CD14-positive monocyte (primary cell): Measurements from ENCODE around the gene LTO1. TPM values are rescaled to one million over a fixed set of nuclear protein-coding genes. Genes with fewer than 3 reads are reported as not detected.

Source experiments
- DNase-seq, 3 donors: peaks; one replicate each; pipeline ENCODE4 v3.0.0-alpha.2; 2011 to 2022
- H2AFZ ChIP-seq: 2 replicates; pipeline ENCODE4 v1.6.0; 2012; ENCODE audit warnings: mild to moderate bottlenecking, low read depth, low read length, inconsistent platforms; ENCODE audit not compliant: insufficient read depth, poor library complexity, severe bottlenecking
- H3K27ac ChIP-seq, 2 donors: 1 replicate in 1 of 2; 2 replicates in 1 of 2; pipeline ENCODE4 v1.5.1; 2012 to 2013; ENCODE audit warnings: low read length in 2 of 2, control low read depth in 1 of 2, inconsistent platforms in 1 of 2, low read depth in 1 of 2, mild to moderate bottlenecking in 1 of 2
- H3K27me3 ChIP-seq, 2 donors: one replicate each; pipeline versions ENCODE4 v1.6.0 to v1.6.1; 2011 to 2013; ENCODE audit warnings: low read length in 2 of 2; ENCODE audit not compliant: control insufficient read depth in 2 of 2, insufficient read depth in 2 of 2
- H3K36me3 ChIP-seq, 2 donors: replicated peaks in 1 of 2; 1 replicate in 1 of 2; 2 replicates in 1 of 2; pipeline versions ENCODE4 v1.5.1 to v1.6.1; 2012 to 2013; ENCODE audit warnings: low read length in 2 of 2, control low read depth in 1 of 2, inconsistent platforms in 1 of 2, mild to moderate bottlenecking in 1 of 2; ENCODE audit not compliant: insufficient read depth in 2 of 2, control insufficient read depth in 1 of 2
- H3K4me1 ChIP-seq, 2 donors: 1 replicate in 1 of 2; 2 replicates in 1 of 2; pipeline versions ENCODE4 v1.5.1 to v1.6.1; 2012 to 2013; ENCODE audit warnings: low read length in 2 of 2, control low read depth in 1 of 2, inconsistent platforms in 1 of 2, mild to moderate bottlenecking in 1 of 2, moderate library complexity in 1 of 2; ENCODE audit not compliant: insufficient read depth in 2 of 2, control insufficient read depth in 1 of 2
- H3K4me2 ChIP-seq: replicated peaks from 2 replicates; pipeline ENCODE3; 2012; ENCODE audit warnings: low read length, moderate library complexity, mild to moderate bottlenecking; ENCODE audit not compliant: poor library complexity, severe bottlenecking; ENCODE audit errors: extremely low read depth
- H3K4me3 ChIP-seq, 3 experiments: fragments of 200-600 bp in 1 of 3; sonication (generic) in 1 of 3; replicated peaks in 1 of 3; 1 replicate in 2 of 3; 2 replicates in 1 of 3; pipeline ENCODE4 v1.5.1; 2011 to 2013; ENCODE audit warnings: low read length in 3 of 3, mild to moderate bottlenecking in 3 of 3, control low read depth in 2 of 3, low read depth in 2 of 3, inconsistent platforms in 1 of 3, moderate library complexity in 1 of 3
- H3K79me2 ChIP-seq: 2 replicates; pipeline ENCODE4 v1.6.0; 2012; ENCODE audit warnings: mild to moderate bottlenecking, control low read depth, inconsistent platforms, low read length, moderate library complexity; ENCODE audit not compliant: insufficient read depth
- H3K9ac ChIP-seq: 2 replicates; pipeline ENCODE4 v1.6.0; 2017; ENCODE audit warnings: low read length, mild to moderate bottlenecking; ENCODE audit not compliant: insufficient read depth, poor library complexity, severe bottlenecking
- H3K9me3 ChIP-seq, 2 donors: replicated peaks in 1 of 2; 1 replicate in 1 of 2; 2 replicates in 1 of 2; pipeline versions ENCODE4 v1.5.1 to v1.6.1; 2012 to 2013; ENCODE audit warnings: low read length in 2 of 2, control low read depth in 1 of 2; ENCODE audit not compliant: control insufficient read depth in 1 of 2, insufficient read depth in 1 of 2
- H4K20me1 ChIP-seq: 2 replicates; pipeline ENCODE4 v1.6.0; 2012; ENCODE audit warnings: mild to moderate bottlenecking, low read length, control low read depth, moderate library complexity; ENCODE audit not compliant: insufficient read depth
- H3K27ac Mint-ChIP-seq, 7 donors: one replicate each; pipeline ENCODE4 v1.8.0; 2020; ENCODE audit warnings: mild to moderate bottlenecking in 7 of 7, mixed read lengths in 7 of 7, moderate library complexity in 6 of 7, inconsistent platforms in 2 of 7
- H3K27me3 Mint-ChIP-seq, 3 donors: one replicate each; pipeline ENCODE4 v1.8.0; 2021 to 2022; ENCODE audit warnings: low read depth in 3 of 3, mild to moderate bottlenecking in 3 of 3, mixed read lengths in 3 of 3, moderate library complexity in 3 of 3, inconsistent platforms in 1 of 3
- H3K36me3 Mint-ChIP-seq, 2 donors: one replicate each; pipeline ENCODE4 v1.8.0; 2020; ENCODE audit warnings: mixed read lengths in 2 of 2, inconsistent platforms in 1 of 2, mild to moderate bottlenecking in 1 of 2
- H3K4me1 Mint-ChIP-seq: one replicate; pipeline ENCODE4 v1.8.0; 2020; ENCODE audit warnings: mild to moderate bottlenecking, mixed read lengths
- H3K4me3 Mint-ChIP-seq, 2 donors: one replicate each; pipeline ENCODE4 v1.8.0; 2020; ENCODE audit warnings: mild to moderate bottlenecking in 2 of 2, mixed read lengths in 2 of 2, moderate library complexity in 1 of 2
- H3K9me3 Mint-ChIP-seq, 7 donors: one replicate each; pipeline ENCODE4 v1.8.0; 2020 to 2022; ENCODE audit warnings: mixed read lengths in 7 of 7, mild to moderate bottlenecking in 6 of 7, moderate library complexity in 6 of 7, inconsistent platforms in 2 of 7
- WGBS: methylation state at CpG from one replicate; pipeline ENCODE4 v1.1.5; 2013; ENCODE audit warnings: missing lambda C conversion rate; ENCODE audit not compliant: insufficient coverage; 5-methylcytosine and 5-hydroxymethylcytosine counted together
- intact Hi-C, 2 donors: fragments of 100-400 bp; cut with micrococcal nuclease; formaldehyde crosslinking; loops; one replicate each; pipeline versions ENCODE4 v1.15.0 to v1.15.1; 2023
- polyA plus RNA-seq, 3 donors: library from polyadenylated mRNA; depleted of rRNA in 1 of 3; unstranded in 2 of 3; stranded (reverse) in 1 of 3; fragments of 300-500 nt in 2 of 3; fragments of >200 nt in 1 of 3; fragmentation: Illumina TruSeq in 2 of 3; gene quantifications; 1 replicate in 2 of 3; 2 replicates in 1 of 3; pipeline ENCODE4 v1.2.3, GENCODE V29; 2012 to 2021
- TF ChIP-seq, protein P1 (sequence below): fragments of 200-600 bp; IDR thresholded peaks from one replicate; pipeline ENCODE4 v1.8.0; 2022; ENCODE audit warnings: antibody characterized with exemption, mild to moderate bottlenecking

Gene LTO1
- polyA plus RNA-seq, 3 donors = 3.9 to 27.1 (median 5.2) TPM

- 96% methylated on average over 8 of the region's 10 CpGs for WGBS
- H3K27me3 Mint-ChIP-seq = peaks cover 0 to 6% (median 2%) of the 10 kb centered on the region in 3 donors
- Histone ChIP-seq H3K4me2 (no peak overlapping the region), H3K4me3 (no peak overlapping the region), H3K9me3 (no peaks in the 10 kb centered on the region), H3K9ac (no peak overlapping the region), H4K20me1 (peaks cover 14% of the 10 kb centered on the region), H3K79me2 (no peaks in the 10 kb centered on the region), H3K36me3 (peaks cover 14 to 31% of the 10 kb centered on the region in 2 donors), H3K4me1 (no peaks in the 10 kb centered on the region), H2AFZ (no peak overlapping the region), H3K27me3 (no peaks in the 10 kb centered on the region), H3K27ac (no peak overlapping the region)
- no peak for DNase-seq
- H3K4me3 Mint-ChIP-seq = no peak overlapping the region
- H3K9me3 Mint-ChIP-seq = no peaks in the 10 kb centered on the region
- intact Hi-C loops = no loop called here
- H3K36me3 Mint-ChIP-seq = peaks cover 33 to 34% of the 10 kb centered on the region in 2 donors
- H3K4me1 Mint-ChIP-seq = peaks cover 8% of the 10 kb centered on the region
- no peak overlapping the region for H3K27ac Mint-ChIP-seq
- TF ChIP-seq, protein P1, sequence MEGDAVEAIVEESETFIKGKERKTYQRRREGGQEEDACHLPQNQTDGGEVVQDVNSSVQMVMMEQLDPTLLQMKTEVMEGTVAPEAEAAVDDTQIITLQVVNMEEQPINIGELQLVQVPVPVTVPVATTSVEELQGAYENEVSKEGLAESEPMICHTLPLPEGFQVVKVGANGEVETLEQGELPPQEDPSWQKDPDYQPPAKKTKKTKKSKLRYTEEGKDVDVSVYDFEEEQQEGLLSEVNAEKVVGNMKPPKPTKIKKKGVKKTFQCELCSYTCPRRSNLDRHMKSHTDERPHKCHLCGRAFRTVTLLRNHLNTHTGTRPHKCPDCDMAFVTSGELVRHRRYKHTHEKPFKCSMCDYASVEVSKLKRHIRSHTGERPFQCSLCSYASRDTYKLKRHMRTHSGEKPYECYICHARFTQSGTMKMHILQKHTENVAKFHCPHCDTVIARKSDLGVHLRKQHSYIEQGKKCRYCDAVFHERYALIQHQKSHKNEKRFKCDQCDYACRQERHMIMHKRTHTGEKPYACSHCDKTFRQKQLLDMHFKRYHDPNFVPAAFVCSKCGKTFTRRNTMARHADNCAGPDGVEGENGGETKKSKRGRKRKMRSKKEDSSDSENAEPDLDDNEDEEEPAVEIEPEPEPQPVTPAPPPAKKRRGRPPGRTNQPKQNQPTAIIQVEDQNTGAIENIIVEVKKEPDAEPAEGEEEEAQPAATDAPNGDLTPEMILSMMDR = no peak
Measured at GRCh38 chr11:69661413-69661715, 13.8 kb downstream of the LTO1 start.

DNA sequence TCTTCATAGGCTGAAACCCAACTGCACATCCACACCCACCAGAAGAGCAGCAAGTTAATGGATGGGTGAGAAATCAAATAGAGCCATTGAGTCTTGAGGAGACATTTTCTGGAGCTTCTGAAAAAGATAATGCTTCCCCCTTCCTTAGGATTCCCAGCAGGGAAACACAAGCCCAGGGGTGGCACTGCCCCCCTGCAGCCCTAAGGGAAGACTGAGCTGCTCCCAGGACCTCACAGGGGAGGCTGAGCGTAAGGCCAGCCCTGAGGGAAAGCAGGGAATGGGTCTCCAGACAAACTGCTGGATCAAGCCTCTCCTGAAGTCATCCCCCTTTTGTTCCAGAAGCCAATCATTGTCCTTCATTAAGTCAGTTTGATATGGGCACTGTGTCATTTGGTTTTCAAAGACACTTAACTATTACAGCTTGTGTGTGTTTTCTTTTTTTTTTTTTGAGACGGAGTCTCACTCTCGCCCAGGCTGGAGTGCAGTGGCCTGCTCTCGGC, 15.1 kb downstream of the LTO1 start:
- no peak overlapping the region for H2AFZ ChIP-seq
- TF ChIP-seq, protein P1 = no peak
- peaks cover 0 to 6% (median 2%) of the 10 kb centered on the region in 3 donors for H3K27me3 Mint-ChIP-seq
- H3K27ac ChIP-seq = no peak overlapping the region
- intact Hi-C loops = no loop called here
- no peak overlapping the region for H3K4me3 ChIP-seq
- no peaks in the 10 kb centered on the region for H3K9me3 ChIP-seq
- H3K27me3 ChIP-seq = no peaks in the 10 kb centered on the region
- no peak overlapping the region for H3K27ac Mint-ChIP-seq
- no peak overlapping the region for H3K4me3 Mint-ChIP-seq
- no peaks in the 10 kb centered on the region for H3K79me2 ChIP-seq
- no peaks in the 10 kb centered on the region for H3K4me1 ChIP-seq
- peaks cover 12% of the 10 kb centered on the region for H4K20me1 ChIP-seq
- no peak for DNase-seq
- H3K9me3 Mint-ChIP-seq = no peaks in the 10 kb centered on the region
- peaks cover 11 to 18% of the 10 kb centered on the region in 2 donors for H3K36me3 ChIP-seq
- H3K36me3 Mint-ChIP-seq = peaks cover 20 to 21% of the 10 kb centered on the region in 2 donors
- H3K4me1 Mint-ChIP-seq = peaks cover 8% of the 10 kb centered on the region
- H3K9ac ChIP-seq = no peak overlapping the region
- 100% methylated on average over 2 of the region's 4 CpGs for WGBS
- H3K4me2 ChIP-seq = no peak overlapping the region
